SK-N-MC (cell line): ENCODE results near the gene CPNE9.

ENCODE experiments used
- EZH2 ChIP-seq: fragments of 200-600 bp; sonication (generic); IDR thresholded peaks from one replicate; pipeline ENCODE4 v1.6.1; 2017; ENCODE audit warnings: antibody characterized with exemption
- FOXP2 ChIP-seq: optimal IDR thresholded peaks from 2 replicates; pipeline ENCODE3; 2011; ENCODE audit warnings: mild to moderate bottlenecking, moderate library complexity; ENCODE audit not compliant: insufficient read depth; ENCODE audit errors: extremely low read length, control extremely low read depth

GRCh38 chr3:9715136-9715535, 11.5 kb downstream of the CPNE9 start:
- TF ChIP-seq EZH2 (no peak), FOXP2 (no peak)
